Activated CD4-positive, CD25-positive, alpha-beta regulatory T cell (primary cell): ENCODE results near the gene ETFRF1.

Experiments used
- DNase-seq, 4 experiments: peaks; one replicate each; lab custom pipeline; 2025; lab: John Stamatoyannopoulos, UW

The ETFRF1 gene

GRCh38 chr12:25195056-25195971 lies at the start of gene ETFRF1, which contains the start of gene DNAI7:
Gene ETFRF1, plus strand, starts transcription at chr12:25195237. Its CDS starts 8,720 bp downstream, at chr12:25203957.
Gene DNAI7, minus strand, starts transcription at chr12:25195160. Its CDS starts 82 bp downstream, at chr12:25195078.
- peak; percentile 91 to 92 (median 92) for DNase-seq

GRCh38 chr12:25146686-25147085 lies 48.4 kb upstream of the ETFRF1 start:
- no peak for DNase-seq

GRCh38 chr12:25151476-25151875 lies 43.6 kb upstream of the ETFRF1 start:
- DNase-seq, result no peak

GRCh38 chr12:25152055-25152454 lies 43.0 kb upstream of the ETFRF1 start:
- no peak for DNase-seq

GRCh38 chr12:25155022-25155576 lies 39.9 kb upstream of the ETFRF1 start:
- no peak for DNase-seq

GRCh38 chr12:25156061-25156460 lies 39.0 kb upstream of the ETFRF1 start:
- no peak for DNase-seq

- DNase-seq, result no peak
Measured at GRCh38 chr12:25162866-25163265, 32.2 kb upstream of the ETFRF1 start.

GRCh38 chr12:25182765-25183164 lies 12.3 kb upstream of the ETFRF1 start:
- DNase-seq, result no peak

GRCh38 chr12:25184132-25184531 lies 10.9 kb upstream of the ETFRF1 start:
- no peak for DNase-seq

GRCh38 chr12:25186038-25186787 lies 8.8 kb upstream of the ETFRF1 start:
- no peak for DNase-seq

- no peak for DNase-seq
Measured at GRCh38 chr12:25186788-25187402, 8.1 kb upstream of the ETFRF1 start.

- DNase-seq, result no peak
Measured at GRCh38 chr12:25187781-25188180, 7.3 kb upstream of the ETFRF1 start.

GRCh38 chr12:25189656-25190055 lies 5.4 kb upstream of the ETFRF1 start:
- DNase-seq, result no peak

- DNase-seq, result no peak
Measured at GRCh38 chr12:25190793-25191192, 4.2 kb upstream of the ETFRF1 start.

GRCh38 chr12:25194214-25194613 lies 823 bp upstream of the ETFRF1 start:
- no peak for DNase-seq

- no peak for DNase-seq
Measured at GRCh38 chr12:25194722-25195055, 348 bp upstream of the ETFRF1 start.

GRCh38 chr12:25197608-25198007 lies 2.6 kb downstream of the ETFRF1 start:
- no peak for DNase-seq

- DNase-seq, result no peak
Measured at GRCh38 chr12:25200703-25201102, 5.7 kb downstream of the ETFRF1 start.

- DNase-seq, result no peak
Measured at GRCh38 chr12:25202137-25202536, 7.1 kb downstream of the ETFRF1 start.

- DNase-seq, result no peak
Measured at GRCh38 chr12:25207411-25207810, 12.4 kb downstream of the ETFRF1 start.

GRCh38 chr12:25207846-25208245 lies 12.8 kb downstream of the ETFRF1 start:
- DNase-seq, result no peak

GRCh38 chr12:25208554-25208953 lies 13.5 kb downstream of the ETFRF1 start:
- no peak for DNase-seq
